Subcutaneous adipose tissue (tissue), 4 donors: ENCODE results near the gene NUDT2. TPM values are rescaled to one million over a fixed set of nuclear protein-coding genes. Genes with fewer than 3 reads are reported as not detected.

Experiments
- small RNA-seq: library from RNA; depleted of rRNA; stranded (forward); fragments of <200 nt; gene quantifications from one replicate; pipeline ENCODE3, GENCODE V24; 2016
- total RNA-seq, 4 donors: library from RNA; depleted of rRNA; stranded (reverse); fragments of >200 nt; gene quantifications; one replicate each; pipeline ENCODE4 v1.1.0, GENCODE V29; 2016
- TF ChIP-seq, protein P1 (sequence below): fragments of 450-650 bp; IDR thresholded peaks from one replicate; pipeline ENCODE4 v1.5.1; 2016; ENCODE audit warnings: low read depth, mild to moderate bottlenecking, control low read depth, antibody characterized with exemption, moderate library complexity

Gene NUDT2
- total RNA-seq, 4 donors from 2014 or later, result 13.0 to 29.2 (median 21.6) TPM

GRCh38 chr9:34386656-34387055 lies 57.3 kb downstream of the NUDT2 start:
- TF ChIP-seq, protein P1, sequence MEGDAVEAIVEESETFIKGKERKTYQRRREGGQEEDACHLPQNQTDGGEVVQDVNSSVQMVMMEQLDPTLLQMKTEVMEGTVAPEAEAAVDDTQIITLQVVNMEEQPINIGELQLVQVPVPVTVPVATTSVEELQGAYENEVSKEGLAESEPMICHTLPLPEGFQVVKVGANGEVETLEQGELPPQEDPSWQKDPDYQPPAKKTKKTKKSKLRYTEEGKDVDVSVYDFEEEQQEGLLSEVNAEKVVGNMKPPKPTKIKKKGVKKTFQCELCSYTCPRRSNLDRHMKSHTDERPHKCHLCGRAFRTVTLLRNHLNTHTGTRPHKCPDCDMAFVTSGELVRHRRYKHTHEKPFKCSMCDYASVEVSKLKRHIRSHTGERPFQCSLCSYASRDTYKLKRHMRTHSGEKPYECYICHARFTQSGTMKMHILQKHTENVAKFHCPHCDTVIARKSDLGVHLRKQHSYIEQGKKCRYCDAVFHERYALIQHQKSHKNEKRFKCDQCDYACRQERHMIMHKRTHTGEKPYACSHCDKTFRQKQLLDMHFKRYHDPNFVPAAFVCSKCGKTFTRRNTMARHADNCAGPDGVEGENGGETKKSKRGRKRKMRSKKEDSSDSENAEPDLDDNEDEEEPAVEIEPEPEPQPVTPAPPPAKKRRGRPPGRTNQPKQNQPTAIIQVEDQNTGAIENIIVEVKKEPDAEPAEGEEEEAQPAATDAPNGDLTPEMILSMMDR, result no peak

- TF ChIP-seq, protein P1, result no peak
Observed at GRCh38 chr9:34387239-34387638, 57.9 kb downstream of the NUDT2 start.

DNA sequence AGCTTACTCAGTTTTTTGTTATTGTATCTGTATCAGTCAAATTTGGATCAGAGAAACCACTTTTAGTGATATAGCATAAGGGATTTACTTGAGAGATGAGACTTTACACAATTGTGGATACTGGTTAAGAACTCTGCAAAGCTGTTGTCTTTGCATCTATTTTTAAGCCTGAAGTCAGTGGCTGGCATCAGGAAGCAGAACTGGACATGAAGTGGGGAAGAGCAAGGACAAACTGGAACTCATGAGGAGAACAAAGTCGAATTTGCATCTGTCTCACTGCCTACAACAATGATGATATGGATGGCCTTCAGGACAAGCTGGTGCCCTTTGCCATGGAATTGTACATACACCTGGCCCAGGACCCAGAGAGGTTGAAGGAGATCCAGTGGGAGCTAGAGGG lies 63.1 kb downstream of the NUDT2 start:
- TF ChIP-seq, protein P1, result no peak

Small RNAs within 50 kb of the gene (small RNA-seq; reads per million reads assigned to genes)
- gene RF00019 (0.49 reads per million), gene RNU2-50P (not detected)

Other genes with a start within 250 kb of the NUDT2 start
- gene DCAF12, start 202.9 kb upstream of the NUDT2 start, total RNA-seq, result 10 to 100 TPM; 24.1 to 33.5 (median 31.0) TPM
- 10 to 100 TPM; 31.6 to 52.2 (median 42.3) TPM for gene UBAP1, start 150.5 kb upstream of the NUDT2 start, total RNA-seq
- 1 to 10 TPM in 1 of 4 donors, under 1 TPM in 3; 0.57 to 1.4 (median 0.77) TPM for gene KIF24, start 301 bp upstream of the NUDT2 start, total RNA-seq
- gene MYORG, start 47.3 kb downstream of the NUDT2 start, total RNA-seq, result 10 to 100 TPM in 3 of 4 donors, 1 to 10 TPM in 1; 3.7 to 15.7 (median 12.9) TPM
- 10 to 100 TPM in 1 of 4 donors, 1 to 10 TPM in 3; 5.1 to 13.9 (median 7.9) TPM for gene FAM219A, start 129.0 kb downstream of the NUDT2 start, total RNA-seq
- gene DNAI1, start 129.2 kb downstream of the NUDT2 start, total RNA-seq, result under 1 TPM in 1 of 4 donors, not detected in 3; 0.51 TPM
- gene ENHO, start 193.4 kb downstream of the NUDT2 start, total RNA-seq, result 1 to 10 TPM in 2 of 4 donors, not detected in 2; 1.5 to 1.9 TPM